CD4-positive, alpha-beta T cell (primary cell): ENCODE results near the gene HS2ST1. TPM values are rescaled to one million over a fixed set of nuclear protein-coding genes. Genes with fewer than 3 reads are reported as not detected.

Source experiments
- ATAC-seq: fragments of 200-7000 bp; cut with Tn5 transposase; one replicate; pipeline ENCODE4 v1.10.0; 2022; ENCODE audit warnings: mild to moderate bottlenecking; ENCODE audit not compliant: poor library complexity
- CTCF ChIA-PET: fragments of 350-600 bp; sonication (Branson Sonifier 250); formaldehyde crosslinking; loops from one replicate; lab custom pipeline; 2021; ENCODE audit warnings: antibody characterized with exemption, inconsistent platforms; lab: Charles Lee
- POLR2A ChIA-PET: fragments of 350-600 bp; sonication (Branson Sonifier 250); formaldehyde crosslinking; loops from one replicate; lab custom pipeline; 2021; ENCODE audit warnings: antibody characterized with exemption, inconsistent platforms; lab: Charles Lee
- DNase-seq, 14 experiments: peaks; one replicate each; pipeline ENCODE4 v3.0.0-alpha.2; 2013 to 2020; ENCODE audit warnings: mixed read lengths in 2 of 14
- H3K27ac ChIP-seq, 2 donors: one replicate each; pipeline versions ENCODE4 v1.5.1 to v1.7.0; 2013; ENCODE audit warnings: low read length in 2 of 2, low read depth in 1 of 2, mild to moderate bottlenecking in 1 of 2
- H3K27me3 ChIP-seq, 2 experiments: 1 replicate in 1 of 2; 2 replicates in 1 of 2; pipeline versions ENCODE4 v1.6.1 to v1.7.0; 2013; ENCODE audit warnings: low read length in 2 of 2, control low read depth in 1 of 2, mild to moderate bottlenecking in 1 of 2, moderate library complexity in 1 of 2; ENCODE audit not compliant: insufficient read depth in 2 of 2, control insufficient read depth in 1 of 2
- H3K36me3 ChIP-seq: one replicate; pipeline ENCODE4 v1.6.1; 2013; ENCODE audit warnings: low read length, control low read depth; ENCODE audit not compliant: insufficient read depth
- H3K4me1 ChIP-seq: one replicate; pipeline ENCODE4 v1.6.1; 2013; ENCODE audit warnings: low read length, control low read depth; ENCODE audit not compliant: insufficient read depth
- H3K4me3 ChIP-seq: one replicate; pipeline ENCODE4 v1.5.1; 2013; ENCODE audit warnings: mild to moderate bottlenecking, low read length, moderate library complexity
- H3K9me3 ChIP-seq, 2 experiments: 1 replicate in 1 of 2; 2 replicates in 1 of 2; pipeline versions ENCODE4 v1.6.1 to v1.7.0; 2013; ENCODE audit warnings: low read length in 2 of 2, mild to moderate bottlenecking in 2 of 2, control low read depth in 1 of 2, moderate library complexity in 1 of 2; ENCODE audit not compliant: control insufficient read depth in 1 of 2, insufficient read depth in 1 of 2
- H3K27ac Mint-ChIP-seq: one replicate; pipeline ENCODE4 v1.8.0; 2020; ENCODE audit warnings: mixed read lengths
- H3K27me3 Mint-ChIP-seq: one replicate; pipeline ENCODE4 v1.8.0; 2021; ENCODE audit warnings: mixed read lengths
- H3K36me3 Mint-ChIP-seq: one replicate; pipeline ENCODE4 v1.8.0; 2021; ENCODE audit warnings: low read depth, mixed read lengths
- H3K4me1 Mint-ChIP-seq: one replicate; pipeline ENCODE4 v1.8.0; 2021; ENCODE audit warnings: low read depth, mixed read lengths
- H3K4me3 Mint-ChIP-seq: one replicate; pipeline ENCODE4 v1.8.0; 2020; ENCODE audit warnings: mild to moderate bottlenecking, mixed read lengths
- H3K9me3 Mint-ChIP-seq: one replicate; pipeline ENCODE4 v1.8.0; 2020; ENCODE audit warnings: mixed read lengths
- intact Hi-C, 2 experiments: fragments of 100-400 bp; cut with DNase I in 1 of 2; cut with micrococcal nuclease in 1 of 2; formaldehyde crosslinking; loops; one replicate each; pipeline versions ENCODE4 v1.15.1 to v1.9.0; 2023 to 2025; cut with DNase I, micrococcal nuclease
- total RNA-seq, 174 experiments: library from RNA in 2 of 174; stranded (reverse) in 2 of 174; gene quantifications; one replicate each; pipeline ENCODE4 v1.2.3 and lab custom pipeline; 2021 to 2026
- TF ChIP-seq, protein P1 (sequence below): fragments of 200-600 bp; IDR thresholded peaks from one replicate; pipeline ENCODE4 v1.8.0; 2022; ENCODE audit warnings: antibody characterized with exemption, mild to moderate bottlenecking

Gene HS2ST1
- total RNA-seq, 2 experiments from 2014 or later = 6.7 to 6.9 TPM

DNA sequence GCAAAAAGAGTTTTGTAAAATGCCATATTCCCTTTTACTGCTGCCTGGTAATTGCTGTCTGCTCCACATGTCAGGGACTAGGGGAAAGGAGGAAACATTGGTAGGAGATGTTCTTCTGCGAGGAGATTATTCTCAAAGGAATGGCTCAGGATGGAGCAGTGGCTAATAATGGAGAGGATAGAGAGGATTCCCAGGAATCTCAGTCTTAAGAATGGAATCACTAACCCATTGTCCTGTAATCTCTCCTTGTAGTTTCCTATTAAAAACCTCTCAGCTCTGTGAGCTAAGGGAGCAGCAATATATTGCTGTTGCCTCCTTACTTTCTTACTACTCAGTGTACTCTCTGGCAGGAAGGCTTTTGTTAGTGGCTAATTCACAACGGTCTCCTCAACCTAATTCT, 175.4 kb downstream of the HS2ST1 start:
- no peak overlapping the region for H3K4me3 ChIP-seq
- H3K27ac Mint-ChIP-seq = no peak overlapping the region
- H3K27me3 Mint-ChIP-seq = no peaks in the 10 kb centered on the region
- ATAC-seq (no peak), DNase-seq (no peak)
- H3K4me1 ChIP-seq = no peaks in the 10 kb centered on the region
- no peaks in the 10 kb centered on the region for H3K27me3 ChIP-seq
- ChIA-PET POLR2A (no interaction called here), CTCF (no interaction called here)
- no peaks in the 10 kb centered on the region for H3K36me3 ChIP-seq
- TF ChIP-seq, protein P1, sequence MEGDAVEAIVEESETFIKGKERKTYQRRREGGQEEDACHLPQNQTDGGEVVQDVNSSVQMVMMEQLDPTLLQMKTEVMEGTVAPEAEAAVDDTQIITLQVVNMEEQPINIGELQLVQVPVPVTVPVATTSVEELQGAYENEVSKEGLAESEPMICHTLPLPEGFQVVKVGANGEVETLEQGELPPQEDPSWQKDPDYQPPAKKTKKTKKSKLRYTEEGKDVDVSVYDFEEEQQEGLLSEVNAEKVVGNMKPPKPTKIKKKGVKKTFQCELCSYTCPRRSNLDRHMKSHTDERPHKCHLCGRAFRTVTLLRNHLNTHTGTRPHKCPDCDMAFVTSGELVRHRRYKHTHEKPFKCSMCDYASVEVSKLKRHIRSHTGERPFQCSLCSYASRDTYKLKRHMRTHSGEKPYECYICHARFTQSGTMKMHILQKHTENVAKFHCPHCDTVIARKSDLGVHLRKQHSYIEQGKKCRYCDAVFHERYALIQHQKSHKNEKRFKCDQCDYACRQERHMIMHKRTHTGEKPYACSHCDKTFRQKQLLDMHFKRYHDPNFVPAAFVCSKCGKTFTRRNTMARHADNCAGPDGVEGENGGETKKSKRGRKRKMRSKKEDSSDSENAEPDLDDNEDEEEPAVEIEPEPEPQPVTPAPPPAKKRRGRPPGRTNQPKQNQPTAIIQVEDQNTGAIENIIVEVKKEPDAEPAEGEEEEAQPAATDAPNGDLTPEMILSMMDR = no peak
- H3K27ac ChIP-seq = no peak overlapping the region
- peaks cover 15% of the 10 kb centered on the region for H3K36me3 Mint-ChIP-seq
- H3K4me3 Mint-ChIP-seq = no peak overlapping the region
- no peaks in the 10 kb centered on the region for H3K9me3 ChIP-seq
- intact Hi-C loops = loop anchor here (10.0 kb wide), 3 partner anchors 385 to 715 kb away; partner anchors contain the start of gene SH3GLB1 (in 1 of the 2)
- no peaks in the 10 kb centered on the region for H3K9me3 Mint-ChIP-seq
- H3K4me1 Mint-ChIP-seq = no peaks in the 10 kb centered on the region

DNA sequence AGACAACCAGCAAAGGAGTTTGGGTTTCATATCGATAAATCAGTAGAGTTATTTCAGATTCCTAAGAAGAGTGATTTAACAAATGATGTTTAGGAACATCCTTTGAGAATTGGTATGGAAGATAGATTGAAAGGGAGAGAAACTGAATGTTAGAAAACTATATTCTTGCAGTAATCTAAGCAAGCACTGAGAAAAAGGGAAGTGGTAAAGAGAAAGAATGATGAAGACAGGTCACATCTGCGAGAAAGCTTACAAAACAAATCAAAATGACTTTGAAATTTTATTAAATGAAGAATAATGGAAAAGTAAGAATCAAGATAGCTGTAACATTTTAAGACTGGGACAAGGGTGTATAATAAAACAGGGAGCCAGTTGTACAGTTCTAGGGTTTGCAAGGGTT, 177.0 kb downstream of the HS2ST1 start:
- Histone ChIP-seq H3K9me3 (no peaks in the 10 kb centered on the region), H3K4me3 (no peak overlapping the region), H3K27me3 (no peaks in the 10 kb centered on the region), H3K36me3 (no peaks in the 10 kb centered on the region), H3K27ac (no peak overlapping the region), H3K4me1 (no peaks in the 10 kb centered on the region)
- POLR2A ChIA-PET = no interaction called here
- Mint-ChIP-seq H3K27me3 (no peaks in the 10 kb centered on the region), H3K4me1 (no peaks in the 10 kb centered on the region), H3K4me3 (no peak overlapping the region), H3K9me3 (no peaks in the 10 kb centered on the region), H3K27ac (no peak overlapping the region), H3K36me3 (peaks cover 17% of the 10 kb centered on the region)
- intact Hi-C loops = no loop called here
- TF ChIP-seq, protein P1 = no peak
- DNase-seq = no peak
- ATAC-seq = no peak
- CTCF ChIA-PET = no interaction called here

DNA sequence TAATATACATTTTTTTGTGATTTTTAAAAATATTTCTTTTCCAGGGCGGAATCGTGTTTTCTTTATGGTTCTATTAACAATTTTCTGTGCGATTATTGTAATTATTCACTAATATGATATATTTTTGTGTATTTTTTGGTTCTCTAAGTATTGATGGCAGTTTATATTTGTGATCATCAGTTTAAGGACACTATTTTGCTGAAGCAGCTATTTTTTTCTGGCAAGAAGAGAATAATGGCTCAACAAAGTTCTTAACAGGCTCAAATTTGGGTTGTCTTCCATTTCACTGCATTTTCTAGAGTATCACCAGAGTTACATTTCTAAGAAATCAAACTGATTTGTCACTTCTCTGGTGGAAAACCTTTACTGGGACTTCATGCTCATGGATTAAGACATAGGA, 178.4 kb downstream of the HS2ST1 start:
- H3K9me3 ChIP-seq = no peaks in the 10 kb centered on the region
- CTCF ChIA-PET = interaction anchor here (0.6 kb wide), 1 partner anchor 264 kb away, joined by 6 read pairs; no protein-coding TSS in a partner anchor
- Mint-ChIP-seq H3K27ac (no peak overlapping the region), H3K4me3 (no peak overlapping the region), H3K36me3 (peaks cover 25% of the 10 kb centered on the region), H3K4me1 (no peaks in the 10 kb centered on the region), H3K9me3 (no peaks in the 10 kb centered on the region), H3K27me3 (no peaks in the 10 kb centered on the region)
- no peak overlapping the region for H3K27ac ChIP-seq
- ATAC-seq = no peak
- intact Hi-C loops = no loop called here
- no peak for DNase-seq
- TF ChIP-seq, protein P1 = no peak
- H3K36me3 ChIP-seq = no peaks in the 10 kb centered on the region
- H3K4me1 ChIP-seq = no peaks in the 10 kb centered on the region
- no peak overlapping the region for H3K4me3 ChIP-seq
- POLR2A ChIA-PET = no interaction called here
- no peaks in the 10 kb centered on the region for H3K27me3 ChIP-seq
